Memory B cell (primary cell): ENCODE measurements around the gene ECM1.

Experiments used
- ATAC-seq: fragments of 150-1000 bp; cut with Tn5 transposase; 2 replicates; pipeline ENCODE4 v1.10.0; 2021; ENCODE audit warnings: low read depth, mild to moderate bottlenecking, moderate library complexity
- DNase-seq, 2 donors: peaks; one replicate each; pipeline ENCODE4 v3.0.0; 2022; ENCODE audit warnings: low spot score in 2 of 2
- H3K27ac Mint-ChIP-seq: one replicate; pipeline ENCODE4 v1.8.0; 2022; ENCODE audit warnings: mild to moderate bottlenecking, moderate library complexity, mixed read lengths
- H3K27me3 Mint-ChIP-seq: one replicate; pipeline ENCODE4 v1.8.0; 2022; ENCODE audit warnings: mixed read lengths
- H3K36me3 Mint-ChIP-seq: one replicate; pipeline ENCODE4 v1.8.0; 2022; ENCODE audit warnings: mild to moderate bottlenecking, mixed read lengths
- H3K4me1 Mint-ChIP-seq: one replicate; pipeline ENCODE4 v1.8.0; 2022; ENCODE audit warnings: mixed read lengths
- H3K4me3 Mint-ChIP-seq: one replicate; pipeline ENCODE4 v1.8.0; 2022; ENCODE audit warnings: mild to moderate bottlenecking, moderate library complexity, mixed read lengths
- H3K9me3 Mint-ChIP-seq: one replicate; pipeline ENCODE4 v1.8.0; 2022; ENCODE audit warnings: mixed read lengths

The ECM1 gene

GRCh38 chr1:150516050-150516591, 8.2 kb downstream of the ECM1 start:
- Mint-ChIP-seq H3K9me3 (no peaks in the 10 kb centered on the region), H3K27ac (peak overlapping the region; percentile 56), H3K4me3 (peak overlapping the region; percentile 88), H3K4me1 (peaks cover 15% of the 10 kb centered on the region), H3K36me3 (peaks cover 5% of the 10 kb centered on the region), H3K27me3 (no peaks in the 10 kb centered on the region)
- ATAC-seq = no peak
- DNase-seq = peak in 1 of 2 donors; percentile 18

- Mint-ChIP-seq H3K27ac (peak overlapping the region; percentile 56), H3K9me3 (no peaks in the 10 kb centered on the region), H3K36me3 (peaks cover 5% of the 10 kb centered on the region), H3K4me1 (peaks cover 15% of the 10 kb centered on the region), H3K27me3 (no peaks in the 10 kb centered on the region), H3K4me3 (peak overlapping the region; percentile 88)
- peak; percentile 9 for ATAC-seq
- no peak for DNase-seq
Measured at GRCh38 chr1:150516616-150517015, 8.7 kb downstream of the ECM1 start.

- no peak overlapping the region for H3K27ac Mint-ChIP-seq
- H3K9me3 Mint-ChIP-seq = no peaks in the 10 kb centered on the region
- H3K36me3 Mint-ChIP-seq = no peaks in the 10 kb centered on the region
- H3K27me3 Mint-ChIP-seq = no peaks in the 10 kb centered on the region
- H3K4me1 Mint-ChIP-seq = peaks cover 11% of the 10 kb centered on the region
- H3K4me3 Mint-ChIP-seq = no peak overlapping the region
- no peak for ATAC-seq
- DNase-seq = no peak
Measured at GRCh38 chr1:150521196-150521968, 13.5 kb downstream of the ECM1 start.

GRCh38 chr1:150525348-150525747, 17.4 kb downstream of the ECM1 start:
- Mint-ChIP-seq H3K4me3 (no peak overlapping the region), H3K27me3 (no peaks in the 10 kb centered on the region), H3K27ac (no peak overlapping the region), H3K36me3 (no peaks in the 10 kb centered on the region), H3K4me1 (no peaks in the 10 kb centered on the region), H3K9me3 (no peaks in the 10 kb centered on the region)
- DNase-seq (no peak), ATAC-seq (no peak)

- DNase-seq (no peak), ATAC-seq (no peak)
- Mint-ChIP-seq H3K4me3 (no peak overlapping the region), H3K27me3 (no peaks in the 10 kb centered on the region), H3K27ac (no peak overlapping the region), H3K9me3 (no peaks in the 10 kb centered on the region), H3K4me1 (peaks cover 4% of the 10 kb centered on the region), H3K36me3 (no peaks in the 10 kb centered on the region)
Measured at GRCh38 chr1:150528196-150528595, 20.3 kb downstream of the ECM1 start.

- no peak for DNase-seq
- Mint-ChIP-seq H3K36me3 (no peaks in the 10 kb centered on the region), H3K27ac (no peak overlapping the region), H3K27me3 (peaks cover 2% of the 10 kb centered on the region), H3K4me1 (peaks cover 4% of the 10 kb centered on the region), H3K9me3 (no peaks in the 10 kb centered on the region), H3K4me3 (no peak overlapping the region)
- ATAC-seq = no peak
Measured at GRCh38 chr1:150529017-150529416, 21.1 kb downstream of the ECM1 start.

GRCh38 chr1:150530491-150531159, 22.7 kb downstream of the ECM1 start:
- peaks cover 4% of the 10 kb centered on the region for H3K4me1 Mint-ChIP-seq
- ATAC-seq (no peak), DNase-seq (no peak)
- H3K27ac Mint-ChIP-seq = no peak overlapping the region
- H3K4me3 Mint-ChIP-seq = no peak overlapping the region
- H3K9me3 Mint-ChIP-seq = no peaks in the 10 kb centered on the region
- H3K36me3 Mint-ChIP-seq = no peaks in the 10 kb centered on the region
- H3K27me3 Mint-ChIP-seq = peaks cover 2% of the 10 kb centered on the region

GRCh38 chr1:150532860-150533259, 25.0 kb downstream of the ECM1 start:
- peaks cover 4% of the 10 kb centered on the region for H3K4me1 Mint-ChIP-seq
- no peak for DNase-seq
- H3K27ac Mint-ChIP-seq = no peak overlapping the region
- ATAC-seq = no peak
- no peaks in the 10 kb centered on the region for H3K36me3 Mint-ChIP-seq
- peaks cover 4% of the 10 kb centered on the region for H3K27me3 Mint-ChIP-seq
- no peak overlapping the region for H3K4me3 Mint-ChIP-seq
- H3K9me3 Mint-ChIP-seq = no peaks in the 10 kb centered on the region

- H3K4me3 Mint-ChIP-seq = no peak overlapping the region
- peaks cover 4% of the 10 kb centered on the region for H3K27me3 Mint-ChIP-seq
- ATAC-seq (no peak), DNase-seq (no peak)
- no peaks in the 10 kb centered on the region for H3K36me3 Mint-ChIP-seq
- no peaks in the 10 kb centered on the region for H3K9me3 Mint-ChIP-seq
- peaks cover 4% of the 10 kb centered on the region for H3K4me1 Mint-ChIP-seq
- no peak overlapping the region for H3K27ac Mint-ChIP-seq
Measured at GRCh38 chr1:150534002-150534401, 26.1 kb downstream of the ECM1 start.

GRCh38 chr1:150535511-150536287, 27.8 kb downstream of the ECM1 start:
- no peak overlapping the region for H3K27ac Mint-ChIP-seq
- no peak for DNase-seq

GRCh38 chr1:150536836-150537731, 29.2 kb downstream of the ECM1 start:
- no peak overlapping the region for H3K4me3 Mint-ChIP-seq
- peaks cover 8% of the 10 kb centered on the region for H3K27me3 Mint-ChIP-seq
- H3K4me1 Mint-ChIP-seq = peaks cover 4% of the 10 kb centered on the region
- H3K9me3 Mint-ChIP-seq = no peaks in the 10 kb centered on the region
- no peak for DNase-seq
- H3K27ac Mint-ChIP-seq = no peak overlapping the region
- no peak for ATAC-seq
- H3K36me3 Mint-ChIP-seq = no peaks in the 10 kb centered on the region

More at GRCh38 chr1:150535511-150536287, 27.8 kb downstream of the ECM1 start:
- ATAC-seq = no peak
- H3K27me3 Mint-ChIP-seq = peaks cover 8% of the 10 kb centered on the region
- no peak overlapping the region for H3K4me3 Mint-ChIP-seq
- peaks cover 4% of the 10 kb centered on the region for H3K4me1 Mint-ChIP-seq
- no peaks in the 10 kb centered on the region for H3K36me3 Mint-ChIP-seq
- no peaks in the 10 kb centered on the region for H3K9me3 Mint-ChIP-seq

- Mint-ChIP-seq H3K9me3 (no peaks in the 10 kb centered on the region), H3K27ac (no peak overlapping the region), H3K4me3 (no peak overlapping the region), H3K27me3 (peaks cover 8% of the 10 kb centered on the region), H3K36me3 (no peaks in the 10 kb centered on the region), H3K4me1 (no peaks in the 10 kb centered on the region)
- DNase-seq (no peak), ATAC-seq (no peak)
Measured at GRCh38 chr1:150537732-150538684, 30.1 kb downstream of the ECM1 start.
